GM12878 (cell line): ENCODE results near the gene MYO1E. TPM values are rescaled to one million over a fixed set of nuclear protein-coding genes. Genes with fewer than 3 reads are reported as not detected.
A peak's percentile ranks its signal among the peaks of the same experiment; 100 is the strongest.

ENCODE experiments used
- ATAC-seq: fragments of 200-7000 bp; cut with Tn5 transposase; 3 replicates; pipeline ENCODE4 v1.9.1; 2020; ENCODE audit warnings: mild to moderate bottlenecking, moderate library complexity
- BruUV-seq: library from RNA; stranded (reverse); fragments of 400-500 nt; replicated peaks from 2 replicates; lab custom pipeline; 2021; lab: Mats Ljungman, UMichigan
- CTCF ChIA-PET: fragments of 300-600 bp; sonication (Branson Sonifier 250); formaldehyde crosslinking; extraction: SDS; loops from one replicate; lab custom pipeline; 2021; ENCODE audit warnings: inconsistent platforms; lab: Yijun Ruan, JAX
- POLR2A ChIA-PET: fragments of 350-600 bp; formaldehyde crosslinking; extraction: SDS; loops from one replicate; lab custom pipeline; 2021; ENCODE audit warnings: inconsistent platforms; lab: Charles Lee
- RAD21 ChIA-PET: fragments of 300-600 bp; sonication (Branson Sonifier 250); formaldehyde crosslinking; loops from one replicate; lab custom pipeline; 2023; ENCODE audit warnings: antibody characterized with exemption; ENCODE audit not compliant: unreplicated experiment; lab: Charles Lee
- SMC1A ChIA-PET: fragments of 300-600 bp; sonication (Branson Sonifier 250); formaldehyde crosslinking; loops from one replicate; lab custom pipeline; 2023; ENCODE audit not compliant: unreplicated experiment, uncharacterized antibody; lab: Charles Lee
- DNase-seq: peaks from one replicate; pipeline ENCODE4 v3.0.0-alpha.2; 2011; ENCODE audit warnings: low read depth, low spot score
- FAIRE-seq: peaks from 3 replicates; lab custom pipeline; 2011; peaks lifted over from hg19 to GRCh38; lab: Jason Lieb, UNC
- H2AFZ ChIP-seq: 2 replicates; pipeline ENCODE4 v1.6.0; 2011; ENCODE audit warnings: low read depth, low read length, control low read depth; ENCODE audit not compliant: control insufficient read depth
- H3K27ac ChIP-seq: 2 replicates; pipeline ENCODE4 v1.5.1; 2011; ENCODE audit warnings: control low read depth; ENCODE audit not compliant: control insufficient read depth, insufficient read depth
- H3K27me3 ChIP-seq, 2 experiments: replicated peaks in 1 of 2; 2 replicates each; pipeline versions ENCODE4 v1.6.0 to v1.6.1; 2011; ENCODE audit warnings: low read length in 1 of 2; ENCODE audit not compliant: control insufficient read depth in 2 of 2, insufficient read depth in 2 of 2
- H3K36me3 ChIP-seq, 2 experiments: 2 replicates each; pipeline ENCODE4 v1.5.1; 2011; ENCODE audit warnings: low read length in 1 of 2; ENCODE audit not compliant: control insufficient read depth in 2 of 2, insufficient read depth in 2 of 2
- H3K4me1 ChIP-seq: 2 replicates; pipeline ENCODE4 v1.6.1; 2011; ENCODE audit warnings: mild to moderate bottlenecking, low read length, moderate library complexity, mixed read lengths; ENCODE audit not compliant: control insufficient read depth, insufficient read depth
- H3K4me2 ChIP-seq: 2 replicates; pipeline ENCODE4 v1.6.0; 2011; ENCODE audit warnings: control low read depth; ENCODE audit not compliant: control insufficient read depth, insufficient read depth
- H3K4me3 ChIP-seq: fragments of 200-600 bp; sonication (generic); 2 replicates; pipeline ENCODE4 v1.5.1; 2016
- H3K79me2 ChIP-seq: 2 replicates; pipeline ENCODE4 v1.6.0; 2011; ENCODE audit warnings: low read length; ENCODE audit not compliant: control insufficient read depth, insufficient read depth
- H3K9ac ChIP-seq: 2 replicates; pipeline ENCODE4 v1.8.0; 2011; ENCODE audit warnings: low read length, control low read depth, mixed read lengths; ENCODE audit not compliant: control insufficient read depth, insufficient read depth
- H3K9me3 ChIP-seq: replicated peaks from 3 replicates; pipeline ENCODE4 v1.5.1; 2011; ENCODE audit warnings: mild to moderate bottlenecking, low read length; ENCODE audit not compliant: control insufficient read depth, insufficient read depth
- H4K20me1 ChIP-seq: 2 replicates; pipeline ENCODE4 v1.6.0; 2011; ENCODE audit not compliant: control insufficient read depth, insufficient read depth
- ATF7 ChIP-seq: fragments of 450-650 bp; IDR thresholded peaks from 2 replicates; pipeline ENCODE4 v1.6.1; 2016; ENCODE audit warnings: low read depth, mild to moderate bottlenecking
- BHLHE40 ChIP-seq, 2 experiments: fragments of 450-650 bp in 1 of 2; IDR thresholded peaks; 2 replicates each; pipeline ENCODE4 v1.6.1; 2011 to 2017; ENCODE audit warnings: low read depth in 2 of 2, borderline replicate concordance in 1 of 2, improper control_type of control experiment in 1 of 2, low read length in 1 of 2, mild to moderate bottlenecking in 1 of 2
- CBX3 ChIP-seq: fragments of 200-600 bp; sonication (generic); IDR thresholded peaks from 2 replicates; pipeline ENCODE4 v1.6.1; 2016; ENCODE audit warnings: low read depth, borderline replicate concordance
- CREB1 ChIP-seq: IDR thresholded peaks from 2 replicates; pipeline ENCODE4 v1.6.1; 2012; ENCODE audit warnings: low read depth, mild to moderate bottlenecking, inconsistent platforms
- E2F8 ChIP-seq: fragments of 450-650 bp; IDR thresholded peaks from 2 replicates; pipeline ENCODE4 v1.6.1; 2018; ENCODE audit warnings: mild to moderate bottlenecking, low read depth, moderate library complexity; ENCODE audit not compliant: partially characterized antibody
- FOXK2 ChIP-seq: fragments of 450-650 bp; IDR thresholded peaks from 2 replicates; pipeline ENCODE4 v1.6.1; 2017; ENCODE audit warnings: mild to moderate bottlenecking, moderate library complexity
- MEF2A ChIP-seq: IDR thresholded peaks from 2 replicates; pipeline ENCODE4 v1.6.1; 2011; ENCODE audit warnings: low read depth, mild to moderate bottlenecking, low read length, moderate library complexity; ENCODE audit not compliant: insufficient read depth
- MLLT1 ChIP-seq: fragments of 450-650 bp; IDR thresholded peaks from 2 replicates; pipeline ENCODE4 v1.6.1; 2016; ENCODE audit warnings: mild to moderate bottlenecking
- MTA2 ChIP-seq: fragments of 450-650 bp; IDR thresholded peaks from 2 replicates; pipeline ENCODE4 v1.6.1; 2016; ENCODE audit warnings: low read depth, mild to moderate bottlenecking, moderate library complexity
- PML ChIP-seq: IDR thresholded peaks from 2 replicates; pipeline ENCODE4 v1.6.1; 2012; ENCODE audit warnings: low read length, inconsistent platforms
- POLR2A ChIP-seq: IDR thresholded peaks from 2 replicates; pipeline ENCODE4 v1.6.1; 2011; ENCODE audit warnings: low read depth, mild to moderate bottlenecking, low read length
- POLR2AphosphoS2 ChIP-seq: IDR thresholded peaks from 2 replicates; pipeline ENCODE4 v1.6.1; 2011; ENCODE audit warnings: low read depth, mild to moderate bottlenecking, low read length, improper control_type of control experiment, moderate library complexity
- RAD21 ChIP-seq: IDR thresholded peaks from 2 replicates; pipeline ENCODE4 v1.6.1; 2011; ENCODE audit warnings: mild to moderate bottlenecking, low read depth, low read length, moderate library complexity; ENCODE audit not compliant: insufficient read depth
- RB1 ChIP-seq: fragments of 450-650 bp; formaldehyde crosslinking; IDR thresholded peaks from 2 replicates; pipeline ENCODE4 v1.6.1; 2017; ENCODE audit warnings: mild to moderate bottlenecking, borderline replicate concordance
- SMAD5 ChIP-seq: IDR thresholded peaks from 2 replicates; pipeline ENCODE4 v1.6.1; 2016; ENCODE audit warnings: antibody characterized with exemption, low read depth
- SMARCA5 ChIP-seq: fragments of 450-650 bp; IDR thresholded peaks from 2 replicates; pipeline ENCODE4 v1.6.1; 2017; ENCODE audit warnings: mild to moderate bottlenecking
- STAT1 ChIP-seq: fragments of 450-650 bp; conservative IDR thresholded peaks from 2 replicates; pipeline ENCODE4 v1.6.1; 2014; ENCODE audit warnings: antibody characterized with exemption, mild to moderate bottlenecking
- ZBED1 ChIP-seq: IDR thresholded peaks from 2 replicates; pipeline ENCODE4 v1.6.1; 2016; ENCODE audit warnings: borderline replicate concordance
- ZNF207 ChIP-seq: fragments of 450-650 bp; IDR thresholded peaks from 2 replicates; pipeline ENCODE4 v1.6.1; 2014; ENCODE audit warnings: antibody characterized with exemption, mild to moderate bottlenecking, borderline replicate concordance
- WGBS: methylation state at CpG from one replicate; pipeline ENCODE4 v1.1.6; 2016; ENCODE audit warnings: low lambda C conversion rate; ENCODE audit not compliant: insufficient replicate concordance, insufficient coverage; ENCODE audit errors: missing lambda C conversion rate; 5-methylcytosine and 5-hydroxymethylcytosine counted together
- in situ Hi-C: fragments of 300-500 bp; cut with MboI; formaldehyde crosslinking; loops from 9 replicates; pipeline ENCODE4 v1.14.3; 2018; ENCODE audit warnings: mixed read lengths
- intact Hi-C: fragments of 100-400 bp; cut with micrococcal nuclease; formaldehyde crosslinking; loops from one replicate; pipeline ENCODE4 v1.14.2; 2022; ENCODE audit not compliant: unreplicated experiment
- polyA plus RNA-seq, 11 experiments: library from polyadenylated mRNA; depleted of rRNA in 4 of 11; unstranded in 6 of 11; stranded (reverse) in 5 of 11; fragments of >200 nt; fragmentation: Nextera tagmentation in 4 of 11; fragmentation: Illumina TruSeq in 1 of 11; extraction: Ambion mirVana in 4 of 11; extraction: Trizol in 1 of 11; gene quantifications; 1 replicate in 1 of 11; 2 replicates in 10 of 11; pipeline versions ENCODE4 v1.2.1 to v1.2.3, GENCODE V29; 2011 to 2016; ENCODE audit warnings: inconsistent platforms in 2 of 11, missing spikeins in 2 of 11, low read depth in 1 of 11
- total RNA-seq, 4 experiments: library from RNA; depleted of rRNA in 3 of 4; stranded (reverse); fragments of >200 nt in 3 of 4; fragmentation: Illumina TruSeq in 1 of 4; extraction: Trizol in 1 of 4; gene quantifications; 2 replicates each; pipeline versions ENCODE4 v1.2.1 to v1.2.3, GENCODE V29; 2013 to 2021

MYO1E gene
- total and polyA plus RNA-seq, 10 of the 15 experiments (the other 5 are each of a cell fraction or from before 2014, with no cell fraction given): 10.3 to 266 (median 64.9) TPM

- no peak for TF ChIP-seq MEF2A
- no peak for TF ChIP-seq SMAD5
- no peak for TF ChIP-seq PML
- no peak for TF ChIP-seq ZNF207
- no peak for TF ChIP-seq CREB1
- TF ChIP-seq POLR2AphosphoS2: no peak
- no peak for TF ChIP-seq ZBED1
- no peak for TF ChIP-seq FOXK2
- TF ChIP-seq RB1: no peak
- TF ChIP-seq, all 136 proteins: peak for 0
Measured at GRCh38 chr15:59292442-59293151, 80.1 kb downstream of the MYO1E start (continued).

GRCh38 chr15:59291213-59291549 is 81.5 kb downstream of the MYO1E start:
- Histone ChIP-seq H3K27ac (peak overlapping the region; percentile 81), H3K4me3 (peak overlapping the region; percentile 54; the same call in 1 of the 2 replicates), H3K27me3 (no peaks in the 10 kb centered on the region), H2AFZ (peak overlapping the region; percentile 51), H3K9ac (peak overlapping the region; percentile 18), H4K20me1 (no peaks in the 10 kb centered on the region), H3K4me2 (peak overlapping the region; percentile 87), H3K4me1 (peaks cover 47% of the 10 kb centered on the region), H3K79me2 (peaks cover 95% of the 10 kb centered on the region), H3K9me3 (no peaks in the 10 kb centered on the region), H3K36me3 (peaks cover 4 to 11% of the 10 kb centered on the region in 2 experiments; a peak in 2 of 4 replicates)
- 38% methylated on average over 3 of the region's 3 CpGs for WGBS
- RAD21 ChIA-PET: interaction anchor here (0.7 to 4.1 kb wide), 9 partner anchors 9 to 131 kb away, joined by 3 to 46 read pairs (median 3); no protein-coding TSS in a partner anchor
- DNase-seq (no peak), ATAC-seq (no peak), FAIRE-seq (no peak)
- POLR2A ChIA-PET: interaction anchor here (0.9 to 1.3 kb wide), 2 partner anchors 9 to 121 kb away, joined by 3 to 5 read pairs; no protein-coding TSS in a partner anchor
- no TSS peak for BruUV-seq
- intact Hi-C loops: loop anchor here (2.0 kb wide), 1 partner anchor 54 kb away; no protein-coding TSS in a partner anchor
- CTCF ChIA-PET: interaction anchor here (1.1 to 4.0 kb wide), 7 partner anchors 9 to 209 kb away, joined by 3 to 33 read pairs (median 7); no protein-coding TSS in a partner anchor
- in situ Hi-C loops: no loop called here
- SMC1A ChIA-PET: interaction anchor here (0.8 to 7.5 kb wide), 13 partner anchors 8 to 184 kb away, joined by 3 to 41 read pairs (median 4); no protein-coding TSS in a partner anchor
- TF ChIP-seq MLLT1 (no peak), BHLHE40 (IDR thresholded peaks at IDR 0.05; ENCODE audit: borderline replicate concordance in 1 of 2, low read depth in 2 of 2, low read length in 1 of 2) (no peak), E2F8 (no peak), CBX3 (no peak), POLR2A (no peak), RAD21 (no peak), SMARCA5 (no peak), MTA2 (no peak), ATF7 (no peak), STAT1 (no peak)
